Adrenal gland (tissue), 12 donors: ENCODE results near the gene TRAF3. TPM values are rescaled to one million over a fixed set of nuclear protein-coding genes. Genes with fewer than 3 reads are reported as not detected.

Source experiments
- DNase-seq, 7 donors: peaks; one replicate each; pipeline ENCODE4 v3.0.0-alpha.2; 2019 to 2020
- H3K27ac ChIP-seq, 5 donors: fragments of 200-600 bp; sonication (generic) in 4 of 5; 1 replicate in 3 of 5; 2 replicates in 2 of 5; pipeline versions ENCODE4 v1.5.1 to v1.8.0; 2016 to 2020; ENCODE audit warnings: mild to moderate bottlenecking in 1 of 5
- H3K27me3 ChIP-seq: fragments of 200-600 bp; 2 replicates; pipeline ENCODE4 v1.8.0; 2021
- H3K36me3 ChIP-seq, 2 donors: fragments of 200-600 bp; replicated peaks in 1 of 2; 1 replicate in 1 of 2; 2 replicates in 1 of 2; pipeline versions ENCODE4 v1.5.1 to v1.8.0; 2018 to 2022
- H3K4me1 ChIP-seq, 2 donors: fragments of 200-600 bp; replicated peaks in 1 of 2; 1 replicate in 1 of 2; 2 replicates in 1 of 2; pipeline versions ENCODE4 v1.5.1 to v1.8.0; 2018 to 2021
- H3K4me3 ChIP-seq, 4 donors: fragments of 200-600 bp; sonication (generic) in 3 of 4; one replicate each; pipeline ENCODE4 v1.5.1; 2016 to 2018
- H3K9me3 ChIP-seq, 3 donors: fragments of 200-600 bp; sonication (generic) in 1 of 3; replicated peaks in 1 of 3; 1 replicate in 2 of 3; 2 replicates in 1 of 3; pipeline versions ENCODE4 v1.5.1 to v1.8.0; 2016 to 2021
- CTCF ChIP-seq, 6 experiments: fragments of 450-650 bp in 4 of 6; fragments of 200-600 bp in 2 of 6; sonication (generic) in 1 of 6; IDR thresholded peaks; 1 replicate in 5 of 6; 2 replicates in 1 of 6; pipeline versions ENCODE4 v1.5.1 to v1.8.0; 2016 to 2021; ENCODE audit warnings: antibody characterized with exemption in 6 of 6, mild to moderate bottlenecking in 2 of 6, moderate library complexity in 1 of 6
- POLR2A ChIP-seq, 2 donors: fragments of 450-650 bp; IDR thresholded peaks; one replicate each; pipeline ENCODE4 v1.6.1; 2017; ENCODE audit warnings: antibody characterized with exemption in 2 of 2, mild to moderate bottlenecking in 2 of 2, moderate library complexity in 1 of 2
- WGBS, 4 donors: extraction: QIAGEN DNeasy Blood & Tissue Kit in 2 of 4; methylation state at CpG; one replicate each; pipeline versions ENCODE4 v1.1.5 to v1.1.7; 2013 to 2017; 5-methylcytosine and 5-hydroxymethylcytosine counted together
- intact Hi-C, 2 donors: fragments of 100-400 bp; cut with DNase I; formaldehyde crosslinking; loops; one replicate each; pipeline versions ENCODE4 v1.14.1 to v1.15.0; 2022 to 2023
- polyA plus RNA-seq, 3 donors: library from polyadenylated mRNA; stranded (reverse); fragments of 200-250 nt in 2 of 3; fragments of 350-450 nt in 1 of 3; fragmentation: Illumina TruSeq in 1 of 3; extraction: RNeasy Lipid Tissue Mini Kit (QIAGEN cat#74804) in 1 of 3; gene quantifications; one replicate each; pipeline ENCODE4 v1.2.3, GENCODE V29; 2013 to 2014
- total RNA-seq, 9 donors: library from RNA; depleted of rRNA in 4 of 9; stranded (reverse); fragments of >200 nt in 4 of 9; fragments of 120-200 nt in 1 of 9; fragmentation: NEBNext Ultra II Directional in 1 of 9; extraction: Animal tissue kit (Norgen Biotek cat#: 25700) in 1 of 9; gene quantifications; one replicate each; pipeline versions ENCODE4 v1.1.0 to v1.2.4, GENCODE V29; 2013 to 2023
- donor health status: healthy with polysubstance abuse.
- donor health status: Bipolar disorder and iron deficiency.
- donor health status: DM: yes; HTN: yes; CAD: no.
- donor health status: DM: no; HTN: no; CAD: no.
- donor health status: DM: no; HTN: no; CAD: no.
- donor health status: DM: yes; HTN: yes; CAD: no.

The TRAF3 gene
- total and polyA plus RNA-seq, 12 donors, result 3.7 to 14.5 (median 9.8) TPM

- Histone ChIP-seq H3K9me3 (no peaks in the 10 kb centered on the region), H3K4me3 (no peak overlapping the region), H3K4me1 (peaks cover 6 to 9% of the 10 kb centered on the region in 2 donors), H3K27me3 (no peaks in the 10 kb centered on the region), H3K36me3 (no peaks in the 10 kb centered on the region), H3K27ac (peak overlapping the region in 1 of 5 donors; percentile 48)
- 46 to 52% (median 50%) methylated on average over 2 of the region's 2 CpGs for WGBS, 4 donors
- intact Hi-C loops, result no loop called here
- peak; percentile 33 to 76 (median 58) for DNase-seq
- TF ChIP-seq POLR2A (IDR thresholded peaks at IDR 0.05) (no peak), CTCF (IDR thresholded peaks at IDR 0.05) (no peak)
Measured at GRCh38 chr14:102795060-102795925, 18.0 kb downstream of the TRAF3 start.

GRCh38 chr14:102796661-102797190, 19.5 kb downstream of the TRAF3 start:
- intact Hi-C loops, result no loop called here
- Histone ChIP-seq H3K4me3 (no peak overlapping the region), H3K36me3 (no peaks in the 10 kb centered on the region), H3K4me1 (peaks cover 6 to 9% of the 10 kb centered on the region in 2 donors), H3K9me3 (no peaks in the 10 kb centered on the region), H3K27me3 (no peaks in the 10 kb centered on the region), H3K27ac (no peak overlapping the region)
- DNase-seq, result no peak
- WGBS, 4 donors, result 85 to 93% (median 90%) methylated on average over 7 to 8 of the region's 8 CpGs
- TF ChIP-seq CTCF (IDR thresholded peaks at IDR 0.05), result no peak
- no peak for TF ChIP-seq POLR2A (IDR thresholded peaks at IDR 0.05)

GRCh38 chr14:102798926-102799325, 21.7 kb downstream of the TRAF3 start:
- no peak overlapping the region for H3K4me3 ChIP-seq
- H3K4me1 ChIP-seq, result peaks cover 6 to 9% of the 10 kb centered on the region in 2 donors
- H3K9me3 ChIP-seq, result no peaks in the 10 kb centered on the region
- no peaks in the 10 kb centered on the region for H3K36me3 ChIP-seq
- no peaks in the 10 kb centered on the region for H3K27me3 ChIP-seq
- WGBS, 4 donors, result 87 to 95% (median 93%) methylated on average over 2 of the region's 2 CpGs
- DNase-seq, result no peak
- intact Hi-C loops, result no loop called here
- H3K27ac ChIP-seq, result no peak overlapping the region
- TF ChIP-seq POLR2A (IDR thresholded peaks at IDR 0.05) (no peak), CTCF (IDR thresholded peaks at IDR 0.05) (no peak)

GRCh38 chr14:102799684-102800562, 22.7 kb downstream of the TRAF3 start:
- H3K27me3 ChIP-seq, result no peaks in the 10 kb centered on the region
- H3K4me1 ChIP-seq, result peaks cover 4 to 6% of the 10 kb centered on the region in 2 donors
- no peak overlapping the region for H3K4me3 ChIP-seq
- H3K36me3 ChIP-seq, result no peaks in the 10 kb centered on the region
- DNase-seq, result no peak
- intact Hi-C loops, result no loop called here
- WGBS, 4 donors, result 72 to 94% (median 76%) methylated on average over 8 of the region's 8 CpGs
- TF ChIP-seq CTCF (IDR thresholded peaks at IDR 0.05) (no peak), POLR2A (IDR thresholded peaks at IDR 0.05) (no peak)
- no peak overlapping the region for H3K27ac ChIP-seq
- no peaks in the 10 kb centered on the region for H3K9me3 ChIP-seq
